ENCODE measurements around the gene SELP.

Gene SELP

GRCh38 chr1:169634145-169634544 is 4.2 kb upstream of the SELP start:
- TF ChIP-seq CTCF (IDR thresholded peaks at IDR 0.05; ENCODE audit: low read depth, low read length): no peak
- no peak for DNase-seq (ENCODE audit: extremely low read depth, low read depth)

GRCh38 chr1:169631249-169631648 is 1.3 kb upstream of the SELP start:
- no peak for DNase-seq (ENCODE audit: extremely low read depth, low read depth)
- TF ChIP-seq CTCF (IDR thresholded peaks at IDR 0.05; ENCODE audit: low read depth, low read length): no peak

GRCh38 chr1:169624912-169625311 is 5.0 kb downstream of the SELP start:
- no peak for DNase-seq (ENCODE audit: extremely low read depth, low read depth)
- TF ChIP-seq CTCF (IDR thresholded peaks at IDR 0.05; ENCODE audit: low read depth, low read length): no peak

DNA sequence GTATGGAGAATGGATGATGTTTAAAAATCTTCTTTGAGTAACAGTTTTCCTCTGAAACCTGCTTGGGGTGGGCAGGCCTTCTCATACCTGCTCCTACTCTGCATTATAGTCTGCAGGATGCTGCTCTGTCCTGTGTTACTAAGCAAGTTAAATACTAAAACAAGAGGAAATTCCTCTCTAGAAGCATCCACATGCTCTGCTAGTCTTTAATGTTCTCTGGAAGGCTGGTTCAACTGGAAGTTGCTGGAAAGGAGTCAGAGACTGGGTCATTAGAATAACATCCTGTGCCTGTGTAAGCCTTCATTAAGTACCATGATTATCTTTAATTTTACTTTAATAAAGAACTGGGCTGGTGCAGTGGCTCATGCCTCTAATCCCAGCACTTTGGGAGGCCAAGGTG is 5.8 kb downstream of the SELP start:
- DNase-seq (ENCODE audit: extremely low read depth, low read depth): no peak
- TF ChIP-seq CTCF (IDR thresholded peaks at IDR 0.05; ENCODE audit: low read depth, low read length): no peak

DNA sequence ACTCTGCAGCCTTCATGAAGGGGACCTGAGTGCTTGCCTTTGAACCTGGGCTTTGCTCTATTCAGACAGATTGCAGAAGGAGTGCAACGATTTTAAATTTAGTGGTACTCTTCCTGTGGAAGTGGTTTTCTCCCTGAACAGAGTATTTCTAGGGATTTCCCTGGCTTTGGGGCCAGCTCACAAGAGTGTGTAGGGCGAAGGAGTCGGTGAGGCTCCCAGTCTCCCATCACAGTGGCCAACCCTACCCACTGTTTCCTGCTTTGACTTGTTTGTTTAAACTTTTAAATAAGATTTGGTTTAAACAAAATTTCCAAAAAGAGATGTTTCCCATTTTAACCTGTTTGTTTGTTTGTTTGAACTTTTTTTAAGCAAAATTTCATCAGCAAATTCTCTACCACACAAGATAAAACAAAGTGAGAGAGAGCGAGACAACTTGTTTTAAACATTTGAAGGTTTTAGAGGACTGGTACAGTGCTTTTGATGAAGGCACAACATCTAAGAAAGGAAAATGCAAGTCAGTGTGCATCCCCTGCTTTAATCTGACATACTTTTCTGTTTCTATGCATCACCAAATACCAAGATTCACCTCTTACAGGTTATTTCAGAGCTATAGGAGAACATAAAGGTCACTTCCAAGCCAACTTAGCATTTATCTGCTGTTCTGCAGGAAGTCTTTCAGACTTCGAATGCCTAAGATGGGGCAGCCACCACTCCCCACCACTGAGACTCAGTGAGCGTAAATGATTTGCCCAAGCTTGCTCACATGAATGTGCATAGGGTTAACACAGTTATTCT is 6.6 kb downstream of the SELP start:
- no peak for TF ChIP-seq CTCF (IDR thresholded peaks at IDR 0.05; ENCODE audit: low read depth, low read length)
- DNase-seq (ENCODE audit: extremely low read depth, low read depth): no peak

DNA sequence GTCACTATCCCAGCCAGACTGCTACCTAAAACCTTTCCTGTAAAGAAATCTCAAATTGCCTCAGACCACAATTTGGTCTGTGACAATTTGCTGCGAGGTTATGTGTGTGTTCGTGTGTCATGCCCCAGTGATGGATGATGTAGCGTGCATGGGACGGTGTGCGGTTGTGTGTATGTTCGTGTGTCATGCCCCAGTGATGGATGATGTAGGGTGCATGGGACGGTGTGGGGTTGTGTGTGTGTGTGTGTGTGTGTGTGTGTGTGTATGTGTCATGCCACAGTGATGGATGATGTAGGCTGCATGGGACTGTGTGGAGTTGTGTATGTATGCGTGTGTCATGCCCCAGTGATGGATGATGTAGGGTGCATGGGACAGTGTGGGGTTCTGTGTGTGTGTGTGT is 9.4 kb downstream of the SELP start:
- no peak for TF ChIP-seq CTCF (IDR thresholded peaks at IDR 0.05; ENCODE audit: low read depth, low read length)
- DNase-seq (ENCODE audit: extremely low read depth, low read depth): no peak

GRCh38 chr1:169618367-169618766 is 11.6 kb downstream of the SELP start:
- no peak for TF ChIP-seq CTCF (IDR thresholded peaks at IDR 0.05; ENCODE audit: low read depth, low read length)
- DNase-seq (ENCODE audit: extremely low read depth, low read depth): no peak

Measured in AG09319 (cell line).